ENCODE measurements around the gene RNF8.

DNA sequence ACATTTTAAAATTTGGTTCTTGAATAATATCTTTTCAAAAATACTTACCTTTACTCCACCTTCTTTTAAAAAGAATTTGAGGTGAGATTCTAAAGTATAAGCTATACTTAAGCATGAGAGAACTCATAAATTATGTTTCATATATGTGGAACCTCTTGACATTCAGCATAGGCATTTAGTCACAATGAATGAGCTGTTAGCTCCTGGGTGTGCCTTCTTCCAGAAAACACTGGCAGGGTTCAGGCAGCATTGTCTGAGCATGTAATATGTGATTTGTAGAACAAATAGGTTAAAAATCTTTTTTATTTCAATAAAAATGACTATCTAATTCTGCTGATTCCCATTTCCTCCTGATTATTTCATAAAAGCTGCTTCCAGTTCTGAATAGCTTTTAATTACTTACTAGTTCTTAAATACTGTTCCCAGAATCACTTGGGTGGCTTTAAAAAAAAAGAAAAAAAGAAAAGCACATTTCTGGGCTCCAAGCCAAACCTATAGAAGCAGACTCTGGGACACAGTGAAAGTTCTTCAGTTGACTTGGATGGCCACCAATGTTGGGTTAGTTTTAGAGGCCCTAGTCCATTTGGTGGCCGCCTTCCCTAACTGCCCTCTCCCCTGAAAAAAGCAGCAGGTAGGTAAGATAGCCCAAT, 20.2 kb downstream of the RNF8 start:
- TF ChIP-seq, protein P1, sequence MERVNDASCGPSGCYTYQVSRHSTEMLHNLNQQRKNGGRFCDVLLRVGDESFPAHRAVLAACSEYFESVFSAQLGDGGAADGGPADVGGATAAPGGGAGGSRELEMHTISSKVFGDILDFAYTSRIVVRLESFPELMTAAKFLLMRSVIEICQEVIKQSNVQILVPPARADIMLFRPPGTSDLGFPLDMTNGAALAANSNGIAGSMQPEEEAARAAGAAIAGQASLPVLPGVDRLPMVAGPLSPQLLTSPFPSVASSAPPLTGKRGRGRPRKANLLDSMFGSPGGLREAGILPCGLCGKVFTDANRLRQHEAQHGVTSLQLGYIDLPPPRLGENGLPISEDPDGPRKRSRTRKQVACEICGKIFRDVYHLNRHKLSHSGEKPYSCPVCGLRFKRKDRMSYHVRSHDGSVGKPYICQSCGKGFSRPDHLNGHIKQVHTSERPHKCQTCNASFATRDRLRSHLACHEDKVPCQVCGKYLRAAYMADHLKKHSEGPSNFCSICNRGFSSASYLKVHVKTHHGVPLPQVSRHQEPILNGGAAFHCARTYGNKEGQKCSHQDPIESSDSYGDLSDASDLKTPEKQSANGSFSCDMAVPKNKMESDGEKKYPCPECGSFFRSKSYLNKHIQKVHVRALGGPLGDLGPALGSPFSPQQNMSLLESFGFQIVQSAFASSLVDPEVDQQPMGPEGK (CRISPR knock-in tag; IDR thresholded peaks at IDR 0.05; ENCODE audit: borderline replicate concordance): no peak
- TF ChIP-seq RARB (CRISPR knock-in tag; IDR thresholded peaks at IDR 0.05) (no peak), BACH2 (CRISPR knock-in tag; IDR thresholded peaks at IDR 0.05; ENCODE audit: borderline replicate concordance) (no peak), ZNF565 (CRISPR knock-in tag; conservative IDR thresholded peaks at IDR 0.05; ENCODE audit: low read depth) (no peak), CSDC2 (CRISPR knock-in tag; IDR thresholded peaks at IDR 0.05) (no peak), GLIS3 (CRISPR knock-in tag; IDR thresholded peaks at IDR 0.05) (no peak), ARNTL (CRISPR knock-in tag; IDR thresholded peaks at IDR 0.05; ENCODE audit: borderline replicate concordance, low read depth) (no peak), ZNF8 (CRISPR knock-in tag; IDR thresholded peaks at IDR 0.05) (no peak), ISL1 (CRISPR knock-in tag; IDR thresholded peaks at IDR 0.05) (no peak), ZFP30 (CRISPR knock-in tag; IDR thresholded peaks at IDR 0.05) (no peak)
